Chondrocyte (in vitro differentiated cells): ENCODE data around the gene RBM4B. TPM values are rescaled to one million over a fixed set of nuclear protein-coding genes. Genes with fewer than 3 reads are reported as not detected.

Experiments used
- DNase-seq: peaks from one replicate; pipeline ENCODE4 v3.0.0; 2021; ENCODE audit warnings: mixed read lengths, low spot score
- H3K27ac Mint-ChIP-seq: one replicate; pipeline ENCODE4 v1.8.0; 2021; ENCODE audit warnings: mild to moderate bottlenecking, moderate library complexity, mixed read lengths; ENCODE audit not compliant: unreplicated experiment
- H3K27me3 Mint-ChIP-seq: 2 replicates; pipeline ENCODE4 v1.8.0; 2021; ENCODE audit warnings: low read depth, mixed read lengths
- H3K36me3 Mint-ChIP-seq: 2 replicates; pipeline ENCODE4 v1.8.0; 2021; ENCODE audit warnings: low read depth, mixed read lengths
- H3K4me1 Mint-ChIP-seq: 2 replicates; pipeline ENCODE4 v1.8.0; 2021; ENCODE audit warnings: low read depth, mild to moderate bottlenecking, mixed read lengths
- H3K4me3 Mint-ChIP-seq: one replicate; pipeline ENCODE4 v1.8.0; 2021; ENCODE audit warnings: mild to moderate bottlenecking, moderate library complexity, mixed read lengths; ENCODE audit not compliant: unreplicated experiment
- H3K9me3 Mint-ChIP-seq: 2 replicates; pipeline ENCODE4 v1.8.0; 2021; ENCODE audit warnings: low read depth, mixed read lengths
- total RNA-seq: library from RNA; stranded (reverse); gene quantifications from 3 replicates; pipeline ENCODE4 v1.2.1, GENCODE V29; 2021
- TF ChIP-seq, protein P1 (sequence below): fragments of 200-600 bp; sonication (generic); IDR thresholded peaks from 2 replicates; pipeline ENCODE4 v1.5.0; 2021; ENCODE audit warnings: antibody characterized with exemption, mild to moderate bottlenecking, moderate library complexity

Gene RBM4B
- total RNA-seq, 1 donor from 2014 or later: 19.6 TPM

DNA sequence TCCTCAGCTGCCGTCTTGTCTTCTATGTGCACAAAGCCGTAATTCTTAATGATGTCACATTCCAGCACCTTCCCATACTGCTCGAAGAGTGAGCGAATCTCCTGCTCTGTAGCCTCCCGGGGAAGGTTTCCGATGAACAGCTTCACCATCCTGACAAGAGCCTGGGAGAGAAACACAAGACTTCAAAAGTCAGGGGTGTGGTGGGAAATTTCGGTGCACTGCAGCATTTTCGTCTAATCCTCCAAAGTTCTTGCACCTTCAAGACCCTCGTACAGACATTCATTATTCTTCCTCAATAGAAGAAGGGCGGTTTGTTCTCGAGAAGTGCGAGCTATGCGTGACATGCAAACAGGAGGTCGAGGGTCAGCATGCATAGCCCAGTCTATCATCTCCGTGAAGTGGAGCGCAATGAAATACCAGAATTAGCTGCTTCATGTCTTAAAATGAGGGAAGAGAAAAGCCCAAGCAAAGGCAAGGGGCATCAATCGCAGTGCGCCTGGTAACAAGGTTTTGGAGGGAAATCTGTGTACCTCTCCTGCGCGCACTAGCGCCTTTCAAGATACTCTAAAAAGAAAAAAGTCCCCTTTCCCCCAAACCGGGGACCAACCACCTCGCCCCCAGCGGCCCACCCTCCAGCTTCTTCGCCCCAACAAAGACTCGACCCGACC, 622 bp downstream of the RBM4B start:
- TF ChIP-seq, protein P1, sequence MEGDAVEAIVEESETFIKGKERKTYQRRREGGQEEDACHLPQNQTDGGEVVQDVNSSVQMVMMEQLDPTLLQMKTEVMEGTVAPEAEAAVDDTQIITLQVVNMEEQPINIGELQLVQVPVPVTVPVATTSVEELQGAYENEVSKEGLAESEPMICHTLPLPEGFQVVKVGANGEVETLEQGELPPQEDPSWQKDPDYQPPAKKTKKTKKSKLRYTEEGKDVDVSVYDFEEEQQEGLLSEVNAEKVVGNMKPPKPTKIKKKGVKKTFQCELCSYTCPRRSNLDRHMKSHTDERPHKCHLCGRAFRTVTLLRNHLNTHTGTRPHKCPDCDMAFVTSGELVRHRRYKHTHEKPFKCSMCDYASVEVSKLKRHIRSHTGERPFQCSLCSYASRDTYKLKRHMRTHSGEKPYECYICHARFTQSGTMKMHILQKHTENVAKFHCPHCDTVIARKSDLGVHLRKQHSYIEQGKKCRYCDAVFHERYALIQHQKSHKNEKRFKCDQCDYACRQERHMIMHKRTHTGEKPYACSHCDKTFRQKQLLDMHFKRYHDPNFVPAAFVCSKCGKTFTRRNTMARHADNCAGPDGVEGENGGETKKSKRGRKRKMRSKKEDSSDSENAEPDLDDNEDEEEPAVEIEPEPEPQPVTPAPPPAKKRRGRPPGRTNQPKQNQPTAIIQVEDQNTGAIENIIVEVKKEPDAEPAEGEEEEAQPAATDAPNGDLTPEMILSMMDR: no peak
- H3K9me3 Mint-ChIP-seq: no peaks in the 10 kb centered on the region
- peak; percentile 8 for DNase-seq
- peaks cover 5% of the 10 kb centered on the region for H3K36me3 Mint-ChIP-seq
- H3K27ac Mint-ChIP-seq: peak overlapping the region; percentile 99
- H3K4me1 Mint-ChIP-seq: peaks cover 44% of the 10 kb centered on the region
- H3K27me3 Mint-ChIP-seq: no peaks in the 10 kb centered on the region
- peak overlapping the region; percentile 91 for H3K4me3 Mint-ChIP-seq

DNA sequence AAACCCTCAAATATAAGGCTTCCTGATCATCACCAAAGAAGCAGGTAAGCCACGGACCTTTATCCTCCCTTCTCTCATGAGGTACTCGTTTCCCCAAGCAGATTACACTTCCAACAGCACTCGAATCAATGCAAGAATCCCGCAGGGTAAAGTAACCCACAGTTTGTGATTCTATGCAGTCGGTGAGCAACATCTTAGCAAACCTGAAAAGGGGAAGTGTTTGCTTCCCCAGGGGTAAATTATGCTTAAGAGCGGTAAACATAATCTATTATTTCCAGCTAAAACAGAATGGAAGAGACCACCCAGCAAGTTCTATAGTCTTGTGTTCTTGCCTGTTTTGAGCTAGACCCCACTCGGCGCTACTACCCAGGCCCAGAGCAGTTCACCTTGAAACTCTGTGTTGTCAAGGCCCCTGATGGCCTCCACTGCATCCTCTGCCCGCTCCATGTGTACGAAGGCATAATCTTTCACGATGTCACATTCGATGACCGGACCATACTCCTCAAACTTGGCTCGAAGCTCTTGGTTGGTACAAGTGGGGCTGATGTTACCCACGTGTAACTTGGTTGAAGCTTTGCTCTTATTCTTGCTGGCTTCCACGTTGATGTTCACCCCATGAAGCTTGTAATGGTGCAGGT, 1.3 kb downstream of the RBM4B start:
- TF ChIP-seq, protein P1: no peak
- peaks cover 44% of the 10 kb centered on the region for H3K4me1 Mint-ChIP-seq
- peaks cover 5% of the 10 kb centered on the region for H3K36me3 Mint-ChIP-seq
- H3K9me3 Mint-ChIP-seq: no peaks in the 10 kb centered on the region
- H3K4me3 Mint-ChIP-seq: peak overlapping the region; percentile 91
- H3K27me3 Mint-ChIP-seq: no peaks in the 10 kb centered on the region
- DNase-seq: peak; percentile 21
- peak overlapping the region; percentile 99 for H3K27ac Mint-ChIP-seq

DNA sequence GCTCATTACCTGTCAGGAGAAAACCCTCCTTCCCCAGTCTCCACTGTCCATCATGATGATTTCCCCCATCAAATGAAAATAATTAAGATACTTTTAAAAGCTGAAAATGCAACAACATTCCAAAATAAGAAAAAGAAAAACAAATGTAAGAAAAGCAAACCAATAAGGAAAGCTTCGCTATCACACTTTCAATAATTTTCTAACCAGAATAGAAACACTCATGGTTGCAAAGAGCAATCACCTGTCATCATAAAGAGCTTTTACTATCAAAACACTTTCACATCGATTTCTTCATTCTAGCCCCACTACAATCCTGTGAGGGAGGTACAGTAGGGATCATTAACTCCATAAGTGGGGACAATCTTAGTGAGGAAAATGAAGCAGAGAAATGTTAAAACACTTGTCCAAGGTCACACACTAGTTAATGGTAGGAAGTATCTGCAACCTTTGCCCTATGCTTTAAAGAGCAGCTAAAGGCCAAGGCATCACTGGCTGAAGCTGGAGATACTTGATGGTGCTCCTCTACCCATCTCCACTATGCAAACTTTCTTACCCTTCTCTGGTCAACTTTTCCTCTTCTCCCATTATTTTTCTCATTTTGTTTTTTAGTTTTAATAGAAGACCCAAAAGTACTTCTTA, 2.6 kb downstream of the RBM4B start:
- TF ChIP-seq, protein P1: no peak
- Mint-ChIP-seq H3K9me3 (no peaks in the 10 kb centered on the region), H3K27me3 (no peaks in the 10 kb centered on the region), H3K36me3 (peaks cover 5% of the 10 kb centered on the region), H3K27ac (no peak overlapping the region), H3K4me3 (no peak overlapping the region), H3K4me1 (peaks cover 44% of the 10 kb centered on the region)
- DNase-seq: no peak

DNA sequence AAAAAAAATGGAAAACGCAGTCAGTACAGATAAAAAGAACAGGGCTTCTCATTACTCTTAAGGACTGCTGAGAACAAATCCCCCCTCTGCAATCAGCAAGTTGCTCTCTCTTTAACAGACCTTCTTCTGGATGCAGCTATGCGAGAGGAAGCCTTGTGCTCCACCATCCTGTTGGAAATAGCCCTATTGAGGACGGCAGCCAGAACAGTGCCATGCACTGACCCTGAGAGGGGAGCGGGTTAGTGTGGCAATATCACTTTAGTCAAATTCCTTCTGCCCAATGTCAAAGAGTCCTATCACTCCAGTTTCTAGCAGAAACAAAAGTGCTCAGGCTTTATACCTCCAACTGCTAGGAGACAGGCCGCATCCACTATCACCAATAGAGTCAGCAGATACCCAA, 6.9 kb downstream of the RBM4B start:
- Mint-ChIP-seq H3K27ac (no peak overlapping the region), H3K36me3 (peaks cover 14% of the 10 kb centered on the region)

DNA sequence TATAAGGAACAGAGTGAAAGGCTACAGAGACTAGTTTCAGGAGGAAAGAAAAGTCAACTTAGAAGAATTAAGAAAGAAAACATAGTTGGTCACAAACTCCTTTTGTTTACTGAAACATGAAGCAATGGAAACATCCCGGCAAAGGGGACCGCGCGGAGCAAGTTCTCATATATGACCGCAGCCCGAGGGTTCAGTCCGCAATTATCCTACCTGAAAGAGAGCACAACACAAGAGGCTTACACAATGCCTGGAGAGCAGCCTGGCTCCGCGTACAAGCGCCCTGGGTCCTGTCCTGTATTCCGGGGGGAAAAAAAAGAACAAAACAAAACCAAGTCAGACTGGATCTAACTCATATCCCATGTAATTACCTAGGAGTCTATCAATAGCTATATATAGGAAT, 12.3 kb downstream of the RBM4B start:
- no peaks in the 10 kb centered on the region for H3K27me3 Mint-ChIP-seq
- TF ChIP-seq, protein P1: no peak
- DNase-seq: no peak
- H3K27ac Mint-ChIP-seq: no peak overlapping the region
- peaks cover 24% of the 10 kb centered on the region for H3K36me3 Mint-ChIP-seq
- H3K4me1 Mint-ChIP-seq: peaks cover 9% of the 10 kb centered on the region
- no peaks in the 10 kb centered on the region for H3K9me3 Mint-ChIP-seq
- no peak overlapping the region for H3K4me3 Mint-ChIP-seq

More for the DNA sequence above, 6.9 kb downstream of the RBM4B start:
- no peak for DNase-seq
- TF ChIP-seq, protein P1: no peak
- no peaks in the 10 kb centered on the region for H3K9me3 Mint-ChIP-seq
- no peak overlapping the region for H3K4me3 Mint-ChIP-seq
- peaks cover 29% of the 10 kb centered on the region for H3K4me1 Mint-ChIP-seq
- no peaks in the 10 kb centered on the region for H3K27me3 Mint-ChIP-seq
